OCI-LY7 (cell line): ENCODE data around the gene CA9. TPM values are rescaled to one million over a fixed set of nuclear protein-coding genes. Genes with fewer than 3 reads are reported as not detected.

Experiments used
- BruUV-seq: library from RNA; stranded (reverse); fragments of 400-500 nt; replicated peaks from 2 replicates; lab custom pipeline; 2021; lab: Mats Ljungman, UMichigan
- CTCF ChIA-PET: fragments of 300-600 bp; sonication (Branson Sonifier 250); formaldehyde crosslinking; loops from one replicate; lab custom pipeline; 2022; ENCODE audit warnings: antibody characterized with exemption; ENCODE audit not compliant: unreplicated experiment; lab: Charles Lee
- POLR2A ChIA-PET: fragments of 300-600 bp; sonication (Branson Sonifier 250); formaldehyde crosslinking; loops from one replicate; lab custom pipeline; 2022; ENCODE audit warnings: antibody characterized with exemption; lab: Charles Lee
- DNase-seq: peaks from one replicate; pipeline ENCODE4 v3.0.0-alpha.2; 2015; ENCODE audit warnings: low spot score
- H2AFZ ChIP-seq: fragments of 200-600 bp; sonication (generic), shearing (Covaris generic); 2 replicates; pipeline ENCODE4 v1.6.1; 2014; ENCODE audit warnings: mild to moderate bottlenecking, antibody characterized with exemption, low read length, moderate library complexity
- H3K27ac ChIP-seq: fragments of 200-600 bp; sonication (generic); 2 replicates; pipeline ENCODE4 v1.5.1; 2014; ENCODE audit warnings: mixed run types, low read depth, mild to moderate bottlenecking, moderate library complexity, low read length, inconsistent platforms; ENCODE audit not compliant: poor library complexity, severe bottlenecking
- H3K36me3 ChIP-seq: fragments of 200-600 bp; sonication (generic); 2 replicates; pipeline ENCODE4 v1.6.1; 2014; ENCODE audit warnings: mild to moderate bottlenecking, antibody characterized with exemption, low read length, moderate library complexity, mixed read lengths; ENCODE audit not compliant: insufficient read depth
- H3K4me1 ChIP-seq: fragments of 200-600 bp; sonication (generic); 2 replicates; pipeline ENCODE4 v1.5.1; 2014; ENCODE audit warnings: mild to moderate bottlenecking, low read length; ENCODE audit not compliant: insufficient read depth, poor library complexity, severe bottlenecking
- H3K4me2 ChIP-seq: fragments of 200-600 bp; sonication (generic); 2 replicates; pipeline ENCODE4 v1.6.1; 2014; ENCODE audit warnings: mild to moderate bottlenecking, low read length
- H3K4me3 ChIP-seq: fragments of 200-600 bp; sonication (generic); 2 replicates; pipeline ENCODE4 v1.5.1; 2014; ENCODE audit warnings: mild to moderate bottlenecking, low read depth, low read length; ENCODE audit not compliant: poor library complexity, severe bottlenecking
- H3K79me2 ChIP-seq: fragments of 200-600 bp; sonication (generic); 2 replicates; pipeline ENCODE4 v1.6.1; 2016; ENCODE audit warnings: low read depth, mild to moderate bottlenecking, low read length, moderate library complexity, mixed read lengths; ENCODE audit not compliant: insufficient read depth
- H3K9me2 ChIP-seq: fragments of 200-600 bp; sonication (generic); 2 replicates; pipeline ENCODE4 v1.6.1; 2016; ENCODE audit warnings: mild to moderate bottlenecking, low read length, mixed read lengths; ENCODE audit not compliant: insufficient read depth
- H3K9me3 ChIP-seq: fragments of 200-600 bp; sonication (generic); 2 replicates; pipeline ENCODE4 v1.6.1; 2014; ENCODE audit warnings: mild to moderate bottlenecking, mixed run types, low read length, mixed read lengths
- H4K20me1 ChIP-seq: fragments of 200-600 bp; sonication (generic); 2 replicates; pipeline ENCODE4 v1.6.1; 2014; ENCODE audit warnings: mild to moderate bottlenecking, antibody characterized with exemption, low read length, moderate library complexity, mixed read lengths; ENCODE audit not compliant: insufficient read depth
- EZH2phosphoT487 ChIP-seq: fragments of 200-600 bp; sonication (generic); IDR thresholded peaks from 2 replicates; pipeline ENCODE4 v1.6.1; 2018; ENCODE audit warnings: low read depth, borderline replicate concordance, mild to moderate bottlenecking, mixed run types, antibody characterized with exemption, low read length, moderate library complexity, mixed read lengths
- intact Hi-C: fragments of 100-400 bp; cut with micrococcal nuclease; formaldehyde crosslinking; loops from one replicate; pipeline ENCODE4 v1.10.0; 2022; ENCODE audit not compliant: unreplicated experiment
- total RNA-seq, 2 experiments: library from RNA; depleted of rRNA in 1 of 2; stranded (reverse); fragments of >200 nt in 1 of 2; shearing (Covaris generic) in 1 of 2; gene quantifications; 2 replicates each; pipeline ENCODE4 v1.2.3, GENCODE V29; 2014 to 2022
- TF ChIP-seq, protein P1 (sequence below): fragments of 200-600 bp; sonication (generic); conservative IDR thresholded peaks from 2 replicates; pipeline ENCODE4 v1.5.1; 2014; ENCODE audit warnings: mild to moderate bottlenecking, antibody characterized with exemption, low read length, moderate library complexity, mixed read lengths

Gene CA9
- total RNA-seq, 2 experiments from 2014 or later: 0.16 TPM; not detected in 1

DNA sequence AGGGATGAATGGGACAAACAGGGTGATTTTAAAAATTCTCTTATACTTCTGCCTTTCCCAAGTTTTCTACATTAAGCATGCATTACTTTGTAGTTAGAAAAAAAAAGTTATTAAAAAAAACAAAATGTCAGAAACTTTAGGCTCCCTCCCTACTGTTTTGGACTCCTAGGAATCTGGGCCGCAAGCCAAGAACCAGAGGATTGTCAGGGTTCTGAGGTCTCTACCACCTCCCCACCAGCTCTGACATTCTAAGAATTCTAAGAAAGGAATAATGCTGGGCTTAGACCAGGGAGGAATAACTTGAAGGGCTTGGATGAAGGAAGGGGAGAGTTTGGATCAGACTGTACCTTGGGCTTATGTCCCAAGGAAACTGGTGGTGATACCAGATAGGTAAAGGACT is 7.7 kb upstream of the CA9 start:
- ChIA-PET POLR2A (interaction anchor here (0.7 to 3.4 kb wide), 10 partner anchors 8 to 1744 kb away, joined by 3 to 27 read pairs (median 9); partner anchors contain the start of genes CA9 and SIT1), CTCF (interaction anchor here (2.0 kb wide), 1 partner anchor 62 kb away, joined by 13 read pairs; no protein-coding TSS in a partner anchor)
- H4K20me1 ChIP-seq: no peaks in the 10 kb centered on the region
- TF ChIP-seq, protein P1, sequence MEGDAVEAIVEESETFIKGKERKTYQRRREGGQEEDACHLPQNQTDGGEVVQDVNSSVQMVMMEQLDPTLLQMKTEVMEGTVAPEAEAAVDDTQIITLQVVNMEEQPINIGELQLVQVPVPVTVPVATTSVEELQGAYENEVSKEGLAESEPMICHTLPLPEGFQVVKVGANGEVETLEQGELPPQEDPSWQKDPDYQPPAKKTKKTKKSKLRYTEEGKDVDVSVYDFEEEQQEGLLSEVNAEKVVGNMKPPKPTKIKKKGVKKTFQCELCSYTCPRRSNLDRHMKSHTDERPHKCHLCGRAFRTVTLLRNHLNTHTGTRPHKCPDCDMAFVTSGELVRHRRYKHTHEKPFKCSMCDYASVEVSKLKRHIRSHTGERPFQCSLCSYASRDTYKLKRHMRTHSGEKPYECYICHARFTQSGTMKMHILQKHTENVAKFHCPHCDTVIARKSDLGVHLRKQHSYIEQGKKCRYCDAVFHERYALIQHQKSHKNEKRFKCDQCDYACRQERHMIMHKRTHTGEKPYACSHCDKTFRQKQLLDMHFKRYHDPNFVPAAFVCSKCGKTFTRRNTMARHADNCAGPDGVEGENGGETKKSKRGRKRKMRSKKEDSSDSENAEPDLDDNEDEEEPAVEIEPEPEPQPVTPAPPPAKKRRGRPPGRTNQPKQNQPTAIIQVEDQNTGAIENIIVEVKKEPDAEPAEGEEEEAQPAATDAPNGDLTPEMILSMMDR: no peak
- no peak for TF ChIP-seq EZH2phosphoT487
- peak overlapping the region; percentile 99 for H3K4me2 ChIP-seq
- H3K9me2 ChIP-seq: no peaks in the 10 kb centered on the region
- peaks cover 24% of the 10 kb centered on the region for H3K36me3 ChIP-seq
- no peak for DNase-seq
- H3K79me2 ChIP-seq: peaks cover 14% of the 10 kb centered on the region; the same call in 1 of the 2 replicates
- no peaks in the 10 kb centered on the region for H3K9me3 ChIP-seq
- intact Hi-C loops: no loop called here
- peak overlapping the region; percentile 1 for H3K4me3 ChIP-seq
- BruUV-seq: no TSS peak
- no peak overlapping the region for H3K27ac ChIP-seq
- no peak overlapping the region for H2AFZ ChIP-seq
- peaks cover 50% of the 10 kb centered on the region for H3K4me1 ChIP-seq

DNA sequence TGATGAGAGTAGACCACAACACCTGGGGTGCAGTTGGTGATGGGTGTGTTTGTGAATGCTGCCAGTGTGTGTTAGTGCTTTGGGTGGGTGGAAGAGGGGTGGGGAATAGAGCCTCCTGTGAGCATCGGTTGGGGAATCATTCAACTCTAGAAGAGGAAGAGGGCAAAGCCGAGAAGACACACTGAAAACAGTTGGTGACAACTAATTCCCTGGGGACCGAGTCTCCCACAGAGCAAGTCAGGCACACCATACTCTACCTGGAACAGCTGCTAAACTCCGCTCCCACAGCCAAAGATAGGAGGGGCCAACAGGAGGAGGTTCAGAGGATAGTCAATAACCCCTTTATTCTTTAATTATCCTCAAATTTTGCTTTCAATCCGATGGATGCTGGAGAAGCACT is 7.2 kb upstream of the CA9 start:
- Histone ChIP-seq H3K4me2 (peak overlapping the region; percentile 99), H3K9me2 (no peaks in the 10 kb centered on the region), H3K9me3 (no peaks in the 10 kb centered on the region), H3K27ac (no peak overlapping the region), H3K4me1 (peaks cover 45% of the 10 kb centered on the region), H4K20me1 (no peaks in the 10 kb centered on the region), H2AFZ (no peak overlapping the region), H3K4me3 (peak overlapping the region; percentile 1), H3K79me2 (peaks cover 14% of the 10 kb centered on the region; the same call in 1 of the 2 replicates), H3K36me3 (peaks cover 19% of the 10 kb centered on the region)
- CTCF ChIA-PET: no interaction called here
- POLR2A ChIA-PET: interaction anchor here (0.7 to 3.4 kb wide), 5 partner anchors 19 to 1744 kb away, joined by 3 to 27 read pairs (median 5); no protein-coding TSS in a partner anchor
- intact Hi-C loops: no loop called here
- no TSS peak for BruUV-seq
- DNase-seq: peak; percentile 53
- TF ChIP-seq, protein P1: no peak
- TF ChIP-seq EZH2phosphoT487: no peak

GRCh38 chr9:35667939-35668338 is 5.8 kb upstream of the CA9 start:
- intact Hi-C loops: no loop called here
- H3K27ac ChIP-seq: no peak overlapping the region

More at GRCh38 chr9:35667939-35668338, 5.8 kb upstream of the CA9 start:
- Histone ChIP-seq H3K36me3 (peaks cover 5% of the 10 kb centered on the region), H3K4me3 (no peak overlapping the region), H4K20me1 (no peaks in the 10 kb centered on the region), H3K9me2 (no peaks in the 10 kb centered on the region), H3K9me3 (no peaks in the 10 kb centered on the region), H3K4me2 (no peak overlapping the region), H3K4me1 (peaks cover 31% of the 10 kb centered on the region), H2AFZ (no peak overlapping the region), H3K79me2 (peaks cover 13% of the 10 kb centered on the region; the same call in 1 of the 2 replicates)
- no peak for DNase-seq
- CTCF ChIA-PET: no interaction called here
- TF ChIP-seq, protein P1: no peak
- no peak for TF ChIP-seq EZH2phosphoT487
- no TSS peak for BruUV-seq
- POLR2A ChIA-PET: interaction anchor here (0.7 kb wide), 1 partner anchor 22 kb away, joined by 5 read pairs; no protein-coding TSS in a partner anchor
